Mucosa of stomach (tissue), 1 donor: ENCODE measurements around the gene LRP1B.

Source experiments
- H3K27me3 ChIP-seq: one replicate; pipeline ENCODE4 v1.7.0; 2013; ENCODE audit warnings: mild to moderate bottlenecking, low read length; ENCODE audit not compliant: control insufficient read depth, insufficient read depth
- H3K36me3 ChIP-seq: one replicate; pipeline ENCODE4 v1.7.0; 2013; ENCODE audit warnings: low read length; ENCODE audit not compliant: control insufficient read depth, insufficient read depth
- H3K4me1 ChIP-seq: one replicate; pipeline ENCODE4 v1.7.0; 2013; ENCODE audit warnings: mild to moderate bottlenecking, low read length; ENCODE audit not compliant: control insufficient read depth, insufficient read depth
- H3K4me3 ChIP-seq: one replicate; pipeline ENCODE4 v1.7.0; 2013; ENCODE audit warnings: low read length
- H3K9ac ChIP-seq: one replicate; pipeline ENCODE4 v1.7.0; 2013; ENCODE audit warnings: mild to moderate bottlenecking, low read length, moderate library complexity
- H3K9me3 ChIP-seq: one replicate; pipeline ENCODE4 v1.7.0; 2013; ENCODE audit warnings: mild to moderate bottlenecking, low read length, moderate library complexity; ENCODE audit not compliant: control insufficient read depth
- donor health status: Pancreatic carcinoma.

The LRP1B gene

DNA sequence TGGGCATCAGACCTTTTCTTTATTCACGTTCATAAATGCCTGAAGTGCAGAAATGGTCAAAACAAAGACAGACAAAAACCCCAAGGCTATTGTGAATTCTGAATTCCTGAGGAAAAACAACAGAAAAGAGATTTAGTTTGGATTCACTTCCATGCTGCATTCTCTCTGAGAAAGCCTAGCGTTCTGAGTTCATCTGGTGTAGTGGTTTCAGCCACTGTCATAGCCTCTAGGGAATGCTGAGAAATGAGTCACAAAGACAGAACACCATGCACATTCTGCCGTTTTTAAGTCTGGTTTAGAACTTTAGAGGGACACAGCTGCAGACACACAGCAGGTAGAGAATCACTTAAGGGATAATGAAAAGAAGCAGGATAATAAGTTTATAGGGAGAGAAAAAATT lies 93.8 kb downstream of the LRP1B start:
- Histone ChIP-seq H3K36me3 (no peaks in the 10 kb centered on the region), H3K4me1 (no peaks in the 10 kb centered on the region), H3K9ac (no peak overlapping the region), H3K27me3 (no peaks in the 10 kb centered on the region), H3K4me3 (no peak overlapping the region), H3K9me3 (no peaks in the 10 kb centered on the region)

DNA sequence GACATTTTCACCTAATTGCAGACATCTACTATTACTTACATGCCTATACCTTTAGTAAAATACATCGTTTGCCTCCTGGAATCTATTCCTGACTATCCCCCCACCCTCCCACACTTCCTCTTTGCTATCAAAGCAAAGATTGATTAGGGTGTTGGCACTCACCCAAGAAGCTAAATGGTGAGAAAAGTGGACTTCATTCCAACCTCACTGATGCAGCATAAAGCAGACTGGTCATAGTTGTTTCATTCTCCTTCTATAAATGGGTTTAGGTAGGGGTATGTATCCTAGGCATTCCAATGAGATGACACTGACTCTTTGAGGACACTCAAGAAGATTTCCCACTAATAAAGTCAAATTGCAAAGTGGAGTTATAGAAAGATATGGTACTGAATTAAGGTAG lies 97.4 kb downstream of the LRP1B start:
- Histone ChIP-seq H3K36me3 (no peaks in the 10 kb centered on the region), H3K27me3 (no peaks in the 10 kb centered on the region), H3K9me3 (no peaks in the 10 kb centered on the region), H3K9ac (no peak overlapping the region), H3K4me3 (no peak overlapping the region), H3K4me1 (no peaks in the 10 kb centered on the region)

DNA sequence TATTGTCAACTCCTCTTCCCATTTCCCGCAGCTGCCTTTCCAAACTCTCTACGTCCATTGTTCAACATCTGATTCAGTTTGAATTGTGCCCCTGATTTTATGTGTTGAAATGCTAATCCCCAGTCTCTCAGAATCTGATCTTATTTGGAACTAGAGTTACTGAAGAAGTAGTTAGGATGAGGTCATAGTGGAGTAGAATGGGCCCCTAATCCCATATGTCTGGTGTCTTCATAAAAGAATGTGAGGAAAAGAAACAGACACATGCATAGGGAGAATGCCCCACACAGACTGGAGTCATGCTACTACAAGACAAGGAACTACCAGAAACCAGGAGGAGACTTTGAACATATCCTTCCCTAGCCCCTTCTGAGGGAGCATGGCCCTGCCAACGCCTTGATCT lies 99.2 kb downstream of the LRP1B start:
- Histone ChIP-seq H3K9ac (no peak overlapping the region), H3K4me3 (no peak overlapping the region), H3K9me3 (no peaks in the 10 kb centered on the region), H3K27me3 (no peaks in the 10 kb centered on the region), H3K36me3 (no peaks in the 10 kb centered on the region), H3K4me1 (no peaks in the 10 kb centered on the region)

DNA sequence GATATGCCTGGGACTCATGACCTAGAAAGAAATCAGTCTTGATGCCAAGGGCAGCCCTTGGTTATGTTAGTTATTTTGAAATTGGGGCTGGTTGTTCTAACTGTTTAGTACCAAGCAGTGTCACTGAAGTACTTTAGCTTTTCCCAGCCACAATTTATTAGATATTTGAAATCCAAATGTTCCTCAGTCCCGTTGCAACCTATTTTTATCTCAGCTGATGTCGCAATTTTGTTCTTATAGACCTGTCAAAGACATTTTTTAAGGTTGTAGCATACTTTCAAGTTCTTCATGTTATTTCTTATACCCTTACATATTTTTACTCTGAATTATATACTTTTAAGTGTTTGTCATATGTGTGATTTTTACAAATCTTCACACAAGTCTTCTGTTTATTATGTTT lies 100.1 kb downstream of the LRP1B start:
- H3K9ac ChIP-seq: no peak overlapping the region
- no peak overlapping the region for H3K4me3 ChIP-seq
- no peaks in the 10 kb centered on the region for H3K27me3 ChIP-seq
- no peaks in the 10 kb centered on the region for H3K36me3 ChIP-seq
- H3K9me3 ChIP-seq: no peaks in the 10 kb centered on the region
- H3K4me1 ChIP-seq: no peaks in the 10 kb centered on the region

DNA sequence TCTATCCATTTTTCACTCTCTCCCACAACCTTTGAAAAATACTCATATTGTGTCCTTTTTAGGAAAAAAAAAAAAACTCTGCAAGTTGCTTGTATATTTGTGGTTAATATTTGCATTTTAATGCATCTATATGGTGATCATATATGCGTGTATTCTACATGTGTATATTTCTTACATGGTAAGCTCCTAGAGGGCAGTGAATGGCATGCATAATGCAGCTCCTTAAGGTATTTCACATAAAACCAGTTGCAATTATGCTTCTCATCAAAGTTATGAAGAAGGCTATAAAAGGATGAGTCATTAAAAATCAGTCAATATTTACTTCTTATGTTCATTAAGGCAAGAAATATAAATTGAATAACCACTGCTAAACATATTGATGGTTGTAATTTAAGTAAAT lies 100.8 kb downstream of the LRP1B start:
- H3K27me3 ChIP-seq: no peaks in the 10 kb centered on the region
- H3K4me1 ChIP-seq: no peaks in the 10 kb centered on the region
- no peak overlapping the region for H3K9ac ChIP-seq
- no peaks in the 10 kb centered on the region for H3K36me3 ChIP-seq
- no peak overlapping the region for H3K4me3 ChIP-seq
- no peaks in the 10 kb centered on the region for H3K9me3 ChIP-seq

DNA sequence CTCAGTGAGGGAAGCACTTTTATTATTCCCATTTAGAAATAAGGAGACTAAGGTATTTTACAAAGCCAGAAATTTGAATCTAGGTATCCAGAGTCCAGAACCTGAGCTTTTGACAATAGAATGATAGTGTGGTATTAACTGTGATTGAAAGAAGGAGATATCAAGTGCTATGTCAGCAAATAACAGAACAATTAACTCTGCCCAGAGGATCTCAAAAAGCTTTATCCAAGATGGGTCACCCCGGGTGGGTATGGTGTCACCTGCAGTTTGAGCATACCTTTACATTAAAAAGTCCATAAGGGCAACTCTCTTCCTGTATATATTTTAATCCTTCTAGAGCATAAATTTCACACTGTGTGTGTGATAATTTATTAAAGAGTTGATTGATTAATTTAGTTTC lies 105.4 kb downstream of the LRP1B start:
- no peaks in the 10 kb centered on the region for H3K4me1 ChIP-seq
- H3K4me3 ChIP-seq: no peak overlapping the region
- H3K27me3 ChIP-seq: no peaks in the 10 kb centered on the region
- H3K36me3 ChIP-seq: no peaks in the 10 kb centered on the region
- H3K9ac ChIP-seq: no peak overlapping the region
- H3K9me3 ChIP-seq: no peaks in the 10 kb centered on the region

DNA sequence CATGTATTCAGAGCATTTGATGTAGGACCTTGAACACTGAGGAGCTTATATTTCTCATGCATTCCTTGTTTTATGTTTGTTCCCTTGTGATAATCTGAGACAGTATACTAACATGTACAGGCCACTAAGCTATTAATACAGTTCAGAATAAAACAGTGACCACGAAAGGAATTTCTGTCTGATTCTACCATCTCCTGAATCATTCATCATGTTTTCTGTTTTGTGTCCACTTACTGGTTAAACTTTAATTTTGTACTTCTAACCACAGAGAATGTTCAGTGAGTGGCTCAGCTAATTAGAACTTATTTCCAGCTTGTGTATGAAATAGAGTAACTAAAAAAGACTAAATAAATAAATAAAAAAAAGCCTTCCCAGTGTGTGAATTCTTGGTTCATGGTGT lies 110.4 kb downstream of the LRP1B start:
- Histone ChIP-seq H3K27me3 (no peaks in the 10 kb centered on the region), H3K4me1 (no peaks in the 10 kb centered on the region), H3K9me3 (no peaks in the 10 kb centered on the region), H3K4me3 (no peak overlapping the region), H3K9ac (no peak overlapping the region), H3K36me3 (no peaks in the 10 kb centered on the region)

DNA sequence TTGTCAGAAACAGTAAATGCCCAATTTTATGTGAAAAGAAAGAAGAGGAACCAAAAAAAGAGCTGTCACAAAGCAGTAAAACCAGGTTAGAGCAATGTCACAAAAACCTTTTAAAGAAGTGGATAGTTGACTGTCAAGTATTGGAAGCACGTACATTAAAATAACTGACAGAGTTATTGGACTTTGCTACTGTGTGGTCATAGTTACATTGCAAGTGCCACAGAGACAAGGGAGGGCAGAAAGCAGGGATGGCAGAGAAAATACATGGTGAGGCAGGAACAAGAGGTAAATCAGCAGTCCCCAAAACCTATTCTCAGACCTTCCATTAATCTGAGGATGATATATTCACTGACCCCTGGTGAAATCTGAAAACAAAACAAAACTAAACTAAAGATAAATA lies 116.3 kb downstream of the LRP1B start:
- no peaks in the 10 kb centered on the region for H3K27me3 ChIP-seq
- H3K36me3 ChIP-seq: no peaks in the 10 kb centered on the region
- no peak overlapping the region for H3K9ac ChIP-seq
- H3K4me1 ChIP-seq: no peaks in the 10 kb centered on the region
- no peak overlapping the region for H3K4me3 ChIP-seq
- H3K9me3 ChIP-seq: no peaks in the 10 kb centered on the region

DNA sequence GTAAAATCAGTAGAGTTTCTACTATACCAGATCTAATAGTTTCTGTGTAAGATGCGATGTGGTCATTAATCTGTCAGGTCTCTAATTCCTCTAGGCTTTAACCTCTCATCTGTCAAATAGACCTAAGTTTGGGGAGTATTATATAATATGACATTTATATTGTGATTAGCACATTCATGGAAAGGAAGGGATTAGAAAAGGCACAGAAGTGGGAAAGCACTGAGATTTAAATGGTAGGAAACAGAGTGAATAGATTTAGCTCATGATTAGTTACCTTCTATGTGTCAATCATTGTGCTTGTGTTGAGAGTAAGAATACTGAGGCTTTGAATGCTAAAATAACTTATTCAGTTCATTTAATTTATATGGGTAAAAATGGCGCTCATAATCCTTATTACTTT lies 118.0 kb downstream of the LRP1B start:
- no peak overlapping the region for H3K9ac ChIP-seq
- no peaks in the 10 kb centered on the region for H3K9me3 ChIP-seq
- no peaks in the 10 kb centered on the region for H3K4me1 ChIP-seq

DNA sequence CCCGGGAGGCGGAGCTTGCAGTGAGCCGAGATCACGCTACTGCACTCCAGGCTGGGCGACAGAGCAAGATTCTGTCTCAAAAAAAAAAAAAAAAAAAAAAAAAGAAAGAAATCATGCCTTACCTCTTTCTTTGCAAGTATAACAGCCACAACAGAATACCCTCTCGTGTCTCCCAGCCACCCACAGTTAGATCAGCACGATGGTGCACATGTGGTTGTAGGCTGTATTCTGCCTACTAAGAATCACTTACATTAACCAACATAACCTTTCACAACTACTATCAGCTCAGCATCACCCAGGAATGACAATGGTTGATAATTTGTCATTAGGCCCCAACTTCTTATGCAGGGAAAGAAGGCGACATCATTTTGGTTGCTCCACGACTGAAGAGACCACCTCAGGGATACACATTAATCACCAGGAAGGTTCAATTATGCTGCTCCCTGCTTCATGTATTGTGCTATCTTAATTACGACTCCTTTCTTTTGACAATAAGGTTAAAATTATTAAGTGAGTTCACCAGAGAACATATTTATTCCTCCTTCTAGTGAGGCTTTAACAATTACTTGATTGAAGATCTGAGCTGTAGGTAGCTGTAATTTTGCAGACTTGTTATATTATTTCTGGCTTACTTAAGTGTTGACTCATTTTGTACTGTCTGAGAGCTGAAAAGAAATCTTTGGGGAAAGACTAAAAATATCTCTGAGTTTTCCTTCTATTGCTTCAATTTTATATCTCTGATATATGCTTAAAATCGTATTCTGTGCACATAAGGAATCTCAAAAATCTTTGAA lies 120.1 kb downstream of the LRP1B start:
- Histone ChIP-seq H3K4me3 (no peak overlapping the region), H3K4me1 (no peaks in the 10 kb centered on the region), H3K9me3 (no peaks in the 10 kb centered on the region), H3K36me3 (no peaks in the 10 kb centered on the region), H3K27me3 (no peaks in the 10 kb centered on the region), H3K9ac (no peak overlapping the region)

More for the DNA sequence above, 118.0 kb downstream of the LRP1B start:
- Histone ChIP-seq H3K27me3 (no peaks in the 10 kb centered on the region), H3K36me3 (no peaks in the 10 kb centered on the region), H3K4me3 (no peak overlapping the region)

DNA sequence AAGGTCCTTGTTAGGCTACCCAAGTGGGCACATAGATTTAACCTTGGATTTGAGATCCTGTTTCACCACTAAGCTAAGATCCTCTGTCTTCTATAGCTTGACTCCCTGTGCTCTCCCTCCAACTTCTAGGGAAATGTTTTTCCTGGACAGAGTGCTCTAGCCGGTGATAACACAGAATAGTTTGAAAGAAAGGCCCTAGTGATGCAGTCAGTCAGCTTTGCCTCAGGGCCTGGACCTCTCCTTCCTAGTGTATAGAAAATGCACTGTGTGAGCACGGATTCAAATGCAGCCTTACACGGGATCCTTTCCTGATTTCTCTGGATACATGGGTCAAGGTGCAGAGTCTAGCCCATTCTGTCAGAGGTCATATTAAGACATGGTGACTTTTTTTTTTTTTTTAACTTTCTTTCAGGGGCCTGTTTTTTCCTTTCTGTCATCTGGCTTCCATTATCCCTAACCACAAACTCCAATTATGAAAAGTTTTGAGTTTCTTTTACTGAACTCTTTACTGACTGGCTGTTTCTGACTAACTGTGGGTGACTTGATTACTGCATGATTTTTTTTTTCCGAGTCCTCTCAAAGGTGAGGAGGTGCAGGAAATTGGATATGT lies 122.6 kb downstream of the LRP1B start:
- H3K9me3 ChIP-seq: no peaks in the 10 kb centered on the region
- no peak overlapping the region for H3K9ac ChIP-seq
- H3K27me3 ChIP-seq: no peaks in the 10 kb centered on the region
- H3K4me3 ChIP-seq: no peak overlapping the region
- no peaks in the 10 kb centered on the region for H3K36me3 ChIP-seq
- H3K4me1 ChIP-seq: no peaks in the 10 kb centered on the region

DNA sequence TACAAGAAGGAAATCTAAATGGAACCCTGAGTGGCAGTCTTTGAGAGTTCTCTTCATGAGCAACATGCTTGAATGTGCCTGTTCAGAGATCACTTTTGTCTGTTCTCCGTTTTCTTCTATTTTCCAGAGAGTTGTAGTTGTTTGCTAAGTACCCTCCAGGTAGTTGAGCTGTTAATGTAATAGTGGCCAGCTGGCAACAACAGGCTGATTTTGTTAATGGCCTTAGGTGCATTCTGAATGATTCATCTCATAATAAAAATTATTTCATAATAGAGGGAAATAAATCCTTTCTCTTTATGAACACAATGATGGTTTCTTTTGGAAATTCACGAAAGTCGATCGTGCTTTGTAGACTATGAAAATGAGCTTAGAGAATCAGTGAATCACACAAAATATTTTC lies 136.8 kb downstream of the LRP1B start:
- H3K36me3 ChIP-seq: no peaks in the 10 kb centered on the region
- H3K4me3 ChIP-seq: no peak overlapping the region
- H3K9ac ChIP-seq: no peak overlapping the region
- H3K27me3 ChIP-seq: no peaks in the 10 kb centered on the region
- no peaks in the 10 kb centered on the region for H3K9me3 ChIP-seq
- H3K4me1 ChIP-seq: no peaks in the 10 kb centered on the region
